KMS-11 (cell line): Measurements from ENCODE around the gene SHKBP1.

ENCODE experiments used
- H2AFZ ChIP-seq: fragments of 200-600 bp; sonication (generic); 2 replicates; pipeline ENCODE4 v1.6.1; 2016; ENCODE audit warnings: antibody characterized with exemption, mixed run types, low read depth
- H3K27ac ChIP-seq: fragments of 200-600 bp; sonication (generic); 2 replicates; pipeline ENCODE4 v1.6.1; 2016; ENCODE audit warnings: mild to moderate bottlenecking, mixed run types
- H3K27me3 ChIP-seq: fragments of 200-600 bp; sonication (generic); 2 replicates; pipeline ENCODE4 v1.6.1; 2017; ENCODE audit warnings: mild to moderate bottlenecking, low read depth, mixed run types, moderate library complexity; ENCODE audit not compliant: insufficient read depth
- H3K36me3 ChIP-seq: fragments of 200-600 bp; sonication (generic); 2 replicates; pipeline ENCODE4 v1.6.1; 2017; ENCODE audit warnings: mild to moderate bottlenecking, mixed run types; ENCODE audit not compliant: insufficient read depth
- H3K4me1 ChIP-seq: fragments of 200-600 bp; sonication (generic); 2 replicates; pipeline ENCODE4 v1.6.1; 2016; ENCODE audit warnings: mild to moderate bottlenecking, low read depth, mixed run types; ENCODE audit not compliant: poor library complexity, severe bottlenecking
- H3K4me2 ChIP-seq: fragments of 200-600 bp; sonication (generic); 2 replicates; pipeline ENCODE4 v1.7.0; 2016; ENCODE audit warnings: mild to moderate bottlenecking, mixed run types
- H3K4me3 ChIP-seq: fragments of 200-600 bp; sonication (generic); IDR thresholded peaks from 2 replicates; pipeline ENCODE4 v1.6.1; 2017; ENCODE audit warnings: low read depth, low read length, mixed read lengths; ENCODE audit not compliant: insufficient read depth
- H3K79me2 ChIP-seq: fragments of 200-600 bp; sonication (generic); 2 replicates; pipeline ENCODE4 v1.6.1; 2016; ENCODE audit warnings: low read depth, mixed run types; ENCODE audit not compliant: insufficient read depth
- H3K9ac ChIP-seq: fragments of 200-600 bp; sonication (generic); 2 replicates; pipeline ENCODE4 v1.6.1; 2016; ENCODE audit warnings: mild to moderate bottlenecking, mixed run types
- H4K20me1 ChIP-seq: fragments of 200-600 bp; sonication (generic); 2 replicates; pipeline ENCODE4 v1.6.1; 2016; ENCODE audit warnings: mild to moderate bottlenecking, mixed run types; ENCODE audit not compliant: insufficient read depth
- TF ChIP-seq, protein P1 (sequence below): fragments of 200-600 bp; sonication (generic); conservative IDR thresholded peaks from 2 replicates; pipeline ENCODE4 v1.6.1; 2017; ENCODE audit warnings: low read depth, mild to moderate bottlenecking, antibody characterized with exemption, low read length, moderate library complexity, mixed read lengths

The SHKBP1 gene

DNA sequence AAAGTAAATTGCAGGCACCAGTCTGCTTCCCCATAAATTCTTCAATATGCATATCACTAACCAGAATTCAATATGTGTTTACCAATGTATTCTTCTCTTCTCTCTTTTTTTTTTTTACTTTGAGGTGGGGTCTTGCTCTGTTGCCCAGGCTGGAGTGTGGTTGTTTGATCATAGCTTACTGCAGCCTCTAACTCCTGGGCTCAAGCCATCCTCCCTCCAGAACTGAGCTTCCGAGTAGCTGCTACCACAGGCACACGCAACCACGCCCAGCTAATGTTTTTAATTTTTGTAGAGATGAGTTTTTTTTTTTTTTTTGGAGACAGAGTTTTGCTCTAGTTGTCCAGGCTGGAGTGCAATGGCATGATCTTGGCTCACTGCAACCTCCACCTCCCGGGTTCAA is 41.3 kb downstream of the SHKBP1 start:
- Histone ChIP-seq H3K36me3 (peaks cover 4% of the 10 kb centered on the region), H2AFZ (no peak overlapping the region), H3K4me1 (peaks cover 9% of the 10 kb centered on the region), H3K27ac (no peak overlapping the region), H3K4me3 (no peak overlapping the region), H3K79me2 (no peaks in the 10 kb centered on the region), H3K4me2 (no peak overlapping the region), H3K27me3 (no peaks in the 10 kb centered on the region), H3K9ac (no peak overlapping the region), H4K20me1 (no peaks in the 10 kb centered on the region)
- TF ChIP-seq, protein P1, sequence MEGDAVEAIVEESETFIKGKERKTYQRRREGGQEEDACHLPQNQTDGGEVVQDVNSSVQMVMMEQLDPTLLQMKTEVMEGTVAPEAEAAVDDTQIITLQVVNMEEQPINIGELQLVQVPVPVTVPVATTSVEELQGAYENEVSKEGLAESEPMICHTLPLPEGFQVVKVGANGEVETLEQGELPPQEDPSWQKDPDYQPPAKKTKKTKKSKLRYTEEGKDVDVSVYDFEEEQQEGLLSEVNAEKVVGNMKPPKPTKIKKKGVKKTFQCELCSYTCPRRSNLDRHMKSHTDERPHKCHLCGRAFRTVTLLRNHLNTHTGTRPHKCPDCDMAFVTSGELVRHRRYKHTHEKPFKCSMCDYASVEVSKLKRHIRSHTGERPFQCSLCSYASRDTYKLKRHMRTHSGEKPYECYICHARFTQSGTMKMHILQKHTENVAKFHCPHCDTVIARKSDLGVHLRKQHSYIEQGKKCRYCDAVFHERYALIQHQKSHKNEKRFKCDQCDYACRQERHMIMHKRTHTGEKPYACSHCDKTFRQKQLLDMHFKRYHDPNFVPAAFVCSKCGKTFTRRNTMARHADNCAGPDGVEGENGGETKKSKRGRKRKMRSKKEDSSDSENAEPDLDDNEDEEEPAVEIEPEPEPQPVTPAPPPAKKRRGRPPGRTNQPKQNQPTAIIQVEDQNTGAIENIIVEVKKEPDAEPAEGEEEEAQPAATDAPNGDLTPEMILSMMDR = no peak

DNA sequence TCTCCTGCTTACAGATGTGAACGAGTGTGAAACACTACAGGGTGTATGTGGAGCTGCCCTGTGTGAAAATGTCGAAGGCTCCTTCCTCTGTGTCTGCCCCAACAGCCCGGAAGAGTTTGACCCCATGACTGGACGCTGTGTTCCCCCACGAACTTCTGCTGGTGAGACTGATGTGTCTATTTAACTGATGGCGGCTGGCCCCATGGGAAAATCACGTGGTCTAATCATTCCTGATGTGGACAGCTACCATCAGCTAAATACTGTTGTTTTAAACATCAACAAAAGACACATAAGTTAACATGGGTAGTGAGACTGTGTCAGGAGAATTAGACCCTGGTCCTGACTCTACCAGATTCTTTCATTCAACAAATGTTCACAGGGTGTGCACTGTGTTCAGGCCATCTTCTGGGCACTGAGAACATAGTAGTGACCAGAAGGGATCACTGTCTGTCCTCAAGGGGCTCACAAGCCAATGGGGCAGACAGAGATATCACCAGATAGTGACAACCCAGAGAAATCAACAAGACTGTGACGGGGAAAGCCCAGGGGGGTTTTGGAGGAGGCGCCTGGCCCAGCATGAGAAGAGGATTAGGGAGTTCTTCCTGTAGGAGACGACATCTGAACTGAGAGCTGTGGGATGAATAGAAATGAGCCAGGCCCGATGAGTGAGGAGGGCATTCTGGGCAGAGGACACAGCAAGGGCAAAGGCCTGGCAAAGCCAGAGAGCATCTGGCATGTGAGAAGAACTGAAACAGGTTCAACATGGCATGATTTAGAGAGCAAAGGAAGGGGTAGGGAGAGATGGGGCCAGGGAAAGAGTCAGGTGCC is 42.9 kb downstream of the SHKBP1 start:
- Histone ChIP-seq H3K27ac (no peak overlapping the region), H3K4me2 (no peak overlapping the region), H3K79me2 (no peaks in the 10 kb centered on the region), H3K4me3 (no peak overlapping the region), H4K20me1 (no peaks in the 10 kb centered on the region), H3K36me3 (peaks cover 4% of the 10 kb centered on the region), H3K4me1 (peaks cover 8% of the 10 kb centered on the region), H3K27me3 (no peaks in the 10 kb centered on the region), H2AFZ (no peak overlapping the region), H3K9ac (no peak overlapping the region)
- TF ChIP-seq, protein P1 = no peak

DNA sequence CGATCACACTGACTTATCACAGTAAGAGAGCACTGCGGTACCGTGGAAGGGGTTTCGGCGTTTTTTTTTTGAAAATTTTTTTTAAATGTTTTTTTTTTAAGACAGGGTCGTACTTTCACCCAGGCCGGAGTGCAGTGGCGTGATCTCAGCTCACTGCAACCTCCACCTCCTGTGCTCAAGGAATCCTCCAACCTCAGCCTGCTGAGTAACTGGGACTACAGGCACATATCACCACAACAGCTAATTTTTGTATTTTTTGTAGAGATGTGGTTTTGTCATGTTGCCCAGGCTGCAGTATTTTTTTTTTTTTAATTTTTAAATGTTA is 43.5 kb downstream of the SHKBP1 start:
- H3K27ac ChIP-seq = no peak overlapping the region
- peaks cover 4% of the 10 kb centered on the region for H3K36me3 ChIP-seq
- H3K4me3 ChIP-seq = no peak overlapping the region
- H4K20me1 ChIP-seq = no peaks in the 10 kb centered on the region
- no peaks in the 10 kb centered on the region for H3K79me2 ChIP-seq
- H3K4me2 ChIP-seq = no peak overlapping the region
- TF ChIP-seq, protein P1 = no peak
- no peaks in the 10 kb centered on the region for H3K27me3 ChIP-seq
- H3K9ac ChIP-seq = no peak overlapping the region
- H3K4me1 ChIP-seq = peaks cover 7% of the 10 kb centered on the region
- H2AFZ ChIP-seq = no peak overlapping the region

DNA sequence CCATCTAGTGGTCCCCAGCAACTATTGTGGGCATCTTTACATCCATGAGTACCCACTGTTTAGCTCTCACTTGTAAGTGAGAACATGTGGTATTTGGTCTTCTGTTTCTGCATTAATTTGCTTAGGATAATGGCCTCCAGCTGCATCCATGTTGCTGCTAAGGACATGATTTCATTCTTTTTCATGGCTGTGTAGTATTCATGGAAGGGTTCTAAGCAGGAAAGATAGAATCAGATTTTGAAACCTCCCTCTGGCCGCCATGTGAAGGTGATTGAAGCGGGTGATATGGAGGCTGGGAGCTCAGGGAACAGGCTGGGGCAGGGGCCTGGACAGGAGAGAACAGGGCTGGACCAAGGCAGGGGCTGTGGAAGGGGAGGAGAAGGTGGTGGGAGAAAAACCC is 44.6 kb downstream of the SHKBP1 start:
- Histone ChIP-seq H3K79me2 (no peaks in the 10 kb centered on the region), H3K27me3 (no peaks in the 10 kb centered on the region), H3K36me3 (peaks cover 4% of the 10 kb centered on the region), H3K4me1 (no peaks in the 10 kb centered on the region), H3K4me2 (no peak overlapping the region), H3K4me3 (no peak overlapping the region), H2AFZ (no peak overlapping the region), H4K20me1 (no peaks in the 10 kb centered on the region), H3K27ac (no peak overlapping the region), H3K9ac (no peak overlapping the region)
- TF ChIP-seq, protein P1 = no peak
